GM23338 (cell line): ENCODE results near the gene TENT5C. TPM values are rescaled to one million over a fixed set of nuclear protein-coding genes. Genes with fewer than 3 reads are reported as not detected.

Experiments used
- ATAC-seq: fragments of 200-7000 bp; cut with Tn5 transposase; 3 replicates; pipeline ENCODE4 v1.9.1; 2020
- DNase-seq: peaks from one replicate; pipeline ENCODE4 v3.0.0-alpha.2; 2015; ENCODE audit warnings: low spot score
- H2AFZ ChIP-seq: fragments of 200-600 bp; sonication (generic); 2 replicates; pipeline ENCODE4 v1.8.0; 2016; ENCODE audit warnings: antibody characterized with exemption, mild to moderate bottlenecking, moderate library complexity
- H3F3A ChIP-seq: fragments of 200-600 bp; sonication (generic); replicated peaks from 2 replicates; pipeline ENCODE4 v1.8.0; 2017; ENCODE audit warnings: antibody characterized with exemption, mixed run types, low read depth
- H3K27ac ChIP-seq: fragments of 200-600 bp; sonication (generic); 2 replicates; pipeline ENCODE4 v1.6.1; 2016; ENCODE audit warnings: low read depth
- H3K27me3 ChIP-seq: fragments of 200-600 bp; sonication (generic); 2 replicates; pipeline ENCODE4 v1.8.0; 2016; ENCODE audit warnings: mild to moderate bottlenecking, mixed run types, moderate library complexity; ENCODE audit not compliant: insufficient read depth
- H3K36me3 ChIP-seq: fragments of 200-600 bp; sonication (generic); 2 replicates; pipeline ENCODE4 v1.8.0; 2016; ENCODE audit warnings: mild to moderate bottlenecking; ENCODE audit not compliant: insufficient read depth
- H3K4me1 ChIP-seq: fragments of 200-600 bp; sonication (generic); 2 replicates; pipeline ENCODE4 v1.8.0; 2016; ENCODE audit warnings: mild to moderate bottlenecking, moderate library complexity; ENCODE audit not compliant: insufficient read depth
- H3K4me2 ChIP-seq: fragments of 200-600 bp; sonication (generic); 2 replicates; pipeline ENCODE4 v1.7.1; 2017; ENCODE audit warnings: mixed run types
- H3K4me3 ChIP-seq: fragments of 200-600 bp; sonication (generic); 2 replicates; pipeline ENCODE4 v1.6.1; 2016; ENCODE audit warnings: mixed run types
- H3K79me2 ChIP-seq: fragments of 200-600 bp; sonication (generic); replicated peaks from 2 replicates; pipeline ENCODE4 v1.8.0; 2017; ENCODE audit warnings: mild to moderate bottlenecking; ENCODE audit not compliant: insufficient read depth
- H3K9me2 ChIP-seq: fragments of 200-600 bp; sonication (generic); 2 replicates; pipeline ENCODE4 v1.8.0; 2017; ENCODE audit not compliant: insufficient read depth
- H4K20me1 ChIP-seq: fragments of 200-600 bp; sonication (generic); replicated peaks from 2 replicates; pipeline ENCODE4 v1.8.0; 2017; ENCODE audit warnings: mild to moderate bottlenecking; ENCODE audit not compliant: insufficient read depth
- H3K27ac Mint-ChIP-seq: 2 replicates; pipeline ENCODE4 v1.8.0; 2020; ENCODE audit warnings: inconsistent platforms, mild to moderate bottlenecking, moderate library complexity, mixed read lengths
- H3K27me3 Mint-ChIP-seq: 3 replicates; pipeline ENCODE4 v1.8.0; 2022; ENCODE audit warnings: low read depth, mild to moderate bottlenecking, moderate library complexity, mixed read lengths, inconsistent platforms; ENCODE audit not compliant: insufficient read depth, poor library complexity
- H3K36me3 Mint-ChIP-seq: 3 replicates; pipeline ENCODE4 v1.8.0; 2021; ENCODE audit warnings: low read depth, mild to moderate bottlenecking, inconsistent platforms, moderate library complexity, mixed read lengths
- H3K4me1 Mint-ChIP-seq: 3 replicates; pipeline ENCODE4 v1.8.0; 2020; ENCODE audit warnings: mild to moderate bottlenecking, inconsistent platforms, mixed read lengths
- H3K4me3 Mint-ChIP-seq: 3 replicates; pipeline ENCODE4 v1.8.0; 2021; ENCODE audit warnings: moderate library complexity, mild to moderate bottlenecking, inconsistent platforms, mixed read lengths
- H3K9me3 Mint-ChIP-seq: 3 replicates; pipeline ENCODE4 v1.8.0; 2020; ENCODE audit warnings: moderate library complexity, mild to moderate bottlenecking, inconsistent platforms, mixed read lengths
- CREB1 ChIP-seq: fragments of 250-450 bp; sonication (Bioruptor Pico); IDR thresholded peaks from 2 replicates; pipeline ENCODE4 v1.5.0; 2020; ENCODE audit warnings: low read depth, mild to moderate bottlenecking, moderate library complexity
- EZH2 ChIP-seq: fragments of 200-600 bp; sonication (generic); IDR thresholded peaks from one replicate; pipeline ENCODE4 v1.8.0; 2017; ENCODE audit warnings: antibody characterized with exemption, mild to moderate bottlenecking, low read depth; ENCODE audit not compliant: unreplicated experiment
- EZH2phosphoT487 ChIP-seq: fragments of 200-600 bp; sonication (generic); IDR thresholded peaks from one replicate; pipeline ENCODE4 v1.8.1; 2018; ENCODE audit warnings: antibody characterized with exemption; ENCODE audit not compliant: unreplicated experiment
- JUNB ChIP-seq: IDR thresholded peaks from one replicate; pipeline ENCODE4 v1.6.1; 2016; ENCODE audit warnings: antibody characterized with exemption; ENCODE audit not compliant: unreplicated experiment
- NANOG ChIP-seq: IDR thresholded peaks from 2 replicates; pipeline ENCODE4 v1.6.1; 2016; ENCODE audit warnings: antibody characterized with exemption, borderline replicate concordance
- POLR2AphosphoS5 ChIP-seq: IDR thresholded peaks from 2 replicates; pipeline ENCODE4 v1.6.1; 2016; ENCODE audit warnings: antibody characterized with exemption, low read depth
- REST ChIP-seq: IDR thresholded peaks from one replicate; pipeline ENCODE4 v1.6.1; 2018; ENCODE audit warnings: antibody characterized with exemption; ENCODE audit not compliant: unreplicated experiment
- STAT1 ChIP-seq: IDR thresholded peaks from one replicate; pipeline ENCODE4 v1.6.1; 2016; ENCODE audit warnings: antibody characterized with exemption; ENCODE audit not compliant: unreplicated experiment
- ZNF114 ChIP-seq: fragments of 250-450 bp; sonication (Bioruptor Pico); IDR thresholded peaks from 2 replicates; pipeline ENCODE4 v1.5.0; 2020; ENCODE audit warnings: mild to moderate bottlenecking, moderate library complexity
- ZNF331 ChIP-seq: fragments of 250-450 bp; sonication (Bioruptor Pico); IDR thresholded peaks from 2 replicates; pipeline ENCODE4 v1.5.0; 2020; ENCODE audit warnings: low read depth, mild to moderate bottlenecking, moderate library complexity
- ZNF462 ChIP-seq: fragments of 250-450 bp; sonication (Bioruptor Pico); IDR thresholded peaks from 2 replicates; pipeline ENCODE4 v1.5.0; 2020; ENCODE audit warnings: mild to moderate bottlenecking, moderate library complexity
- polyA plus RNA-seq: library from polyadenylated mRNA; unstranded; fragments of >200 nt; fragmentation: Nextera tagmentation; extraction: Ambion mirVana; gene quantifications from 2 replicates; pipeline ENCODE4 v1.2.1, GENCODE V29; 2016
- total RNA-seq: library from RNA; depleted of rRNA; stranded (reverse); fragments of >200 nt; shearing (Covaris generic); gene quantifications from 2 replicates; pipeline ENCODE4 v1.2.3, GENCODE V29; 2014
- TF ChIP-seq, protein P1 (sequence below), 2 experiments: fragments of 200-600 bp in 1 of 2; sonication (generic) in 1 of 2; conservative IDR thresholded peaks; 2 replicates each; pipeline versions ENCODE4 v1.5.1 to v1.6.1; 2016 to 2017; ENCODE audit warnings: antibody characterized with exemption in 2 of 2, low read depth in 2 of 2, mild to moderate bottlenecking in 2 of 2, moderate library complexity in 1 of 2
- TF ChIP-seq, protein P2 (sequence below): IDR thresholded peaks from 2 replicates; pipeline ENCODE4 v1.6.1; 2016; ENCODE audit warnings: antibody characterized with exemption

TENT5C gene
- total and polyA plus RNA-seq, 2 experiments from 2014 or later = 0.23 to 0.80 TPM

DNA sequence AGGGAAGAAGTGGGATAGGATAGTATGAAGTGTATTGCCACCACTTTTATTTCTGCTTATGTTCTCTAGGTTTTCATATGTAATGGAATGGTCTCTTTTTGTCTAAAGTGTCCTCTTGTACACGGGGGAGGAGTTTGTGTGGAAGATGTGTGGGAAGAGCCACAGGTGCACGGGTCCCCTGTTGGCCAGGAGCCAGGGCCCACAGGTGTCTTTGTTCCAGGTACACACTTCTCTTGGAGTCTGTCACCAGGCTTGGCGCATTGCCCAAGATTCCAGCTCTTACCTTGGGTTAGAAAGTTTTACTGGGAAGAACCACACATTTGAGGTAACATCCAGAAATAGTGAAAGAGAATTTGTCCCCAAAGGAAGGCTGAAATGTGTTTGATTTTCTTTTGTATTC, 10.5 kb downstream of the TENT5C start:
- H3K4me2 ChIP-seq = no peak overlapping the region
- DNase-seq (no peak), ATAC-seq (no peak)
- H3K27ac ChIP-seq = no peak overlapping the region
- Mint-ChIP-seq H3K27me3 (no peaks in the 10 kb centered on the region), H3K4me1 (peaks cover 12% of the 10 kb centered on the region), H3K36me3 (no peaks in the 10 kb centered on the region), H3K27ac (no peak overlapping the region), H3K4me3 (no peak overlapping the region), H3K9me3 (no peaks in the 10 kb centered on the region)
- H3K4me3 ChIP-seq = no peak overlapping the region
- H3K9me2 ChIP-seq = no peaks in the 10 kb centered on the region; the same call in 1 of the 2 replicates
- no peaks in the 10 kb centered on the region for H3K4me1 ChIP-seq
- H3F3A ChIP-seq = no peaks in the 10 kb centered on the region
- H4K20me1 ChIP-seq = no peaks in the 10 kb centered on the region
- no peaks in the 10 kb centered on the region for H3K79me2 ChIP-seq
- no peaks in the 10 kb centered on the region for H3K36me3 ChIP-seq
- TF ChIP-seq JUNB = no peak
- TF ChIP-seq POLR2AphosphoS5 = no peak
- TF ChIP-seq, protein P1, sequence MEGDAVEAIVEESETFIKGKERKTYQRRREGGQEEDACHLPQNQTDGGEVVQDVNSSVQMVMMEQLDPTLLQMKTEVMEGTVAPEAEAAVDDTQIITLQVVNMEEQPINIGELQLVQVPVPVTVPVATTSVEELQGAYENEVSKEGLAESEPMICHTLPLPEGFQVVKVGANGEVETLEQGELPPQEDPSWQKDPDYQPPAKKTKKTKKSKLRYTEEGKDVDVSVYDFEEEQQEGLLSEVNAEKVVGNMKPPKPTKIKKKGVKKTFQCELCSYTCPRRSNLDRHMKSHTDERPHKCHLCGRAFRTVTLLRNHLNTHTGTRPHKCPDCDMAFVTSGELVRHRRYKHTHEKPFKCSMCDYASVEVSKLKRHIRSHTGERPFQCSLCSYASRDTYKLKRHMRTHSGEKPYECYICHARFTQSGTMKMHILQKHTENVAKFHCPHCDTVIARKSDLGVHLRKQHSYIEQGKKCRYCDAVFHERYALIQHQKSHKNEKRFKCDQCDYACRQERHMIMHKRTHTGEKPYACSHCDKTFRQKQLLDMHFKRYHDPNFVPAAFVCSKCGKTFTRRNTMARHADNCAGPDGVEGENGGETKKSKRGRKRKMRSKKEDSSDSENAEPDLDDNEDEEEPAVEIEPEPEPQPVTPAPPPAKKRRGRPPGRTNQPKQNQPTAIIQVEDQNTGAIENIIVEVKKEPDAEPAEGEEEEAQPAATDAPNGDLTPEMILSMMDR (conservative IDR thresholded peaks at IDR 0.05; ENCODE audit: low read depth in 2 of 2) = no peak
- no peak for TF ChIP-seq REST
- TF ChIP-seq EZH2phosphoT487 = no peak
- no peak for TF ChIP-seq CREB1 (CRISPR knock-in tag)
- no peak for TF ChIP-seq STAT1
- no peak for TF ChIP-seq NANOG
- no peak for TF ChIP-seq ZNF462 (CRISPR knock-in tag)
- no peak for TF ChIP-seq ZNF331 (CRISPR knock-in tag)
- TF ChIP-seq, protein P2, sequence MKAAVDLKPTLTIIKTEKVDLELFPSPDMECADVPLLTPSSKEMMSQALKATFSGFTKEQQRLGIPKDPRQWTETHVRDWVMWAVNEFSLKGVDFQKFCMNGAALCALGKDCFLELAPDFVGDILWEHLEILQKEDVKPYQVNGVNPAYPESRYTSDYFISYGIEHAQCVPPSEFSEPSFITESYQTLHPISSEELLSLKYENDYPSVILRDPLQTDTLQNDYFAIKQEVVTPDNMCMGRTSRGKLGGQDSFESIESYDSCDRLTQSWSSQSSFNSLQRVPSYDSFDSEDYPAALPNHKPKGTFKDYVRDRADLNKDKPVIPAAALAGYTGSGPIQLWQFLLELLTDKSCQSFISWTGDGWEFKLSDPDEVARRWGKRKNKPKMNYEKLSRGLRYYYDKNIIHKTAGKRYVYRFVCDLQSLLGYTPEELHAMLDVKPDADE = no peak
- no peak for TF ChIP-seq ZNF114 (CRISPR knock-in tag)
- no peak for TF ChIP-seq EZH2
- H3K27me3 ChIP-seq = no peaks in the 10 kb centered on the region
- H2AFZ ChIP-seq = no peak overlapping the region
